Neutrophil (primary cell): Measurements from ENCODE around the gene CDC42.
"Not testable (repeated sequence)": the region's sequence is repeated elsewhere in the genome, so short reads cannot be mapped to it uniquely, and the experiment has no call there.

Experiments used
- H3K27ac ChIP-seq: fragments of 200-600 bp; sonication (generic); 2 replicates; pipeline ENCODE4 v1.5.1; 2016; ENCODE audit warnings: mild to moderate bottlenecking, moderate library complexity
- H3K27me3 ChIP-seq: fragments of 200-600 bp; sonication (generic); 2 replicates; pipeline ENCODE4 v1.6.0; 2016; ENCODE audit warnings: mild to moderate bottlenecking
- H3K36me3 ChIP-seq: fragments of 200-600 bp; sonication (generic); 2 replicates; pipeline ENCODE4 v1.5.1; 2017
- H3K4me1 ChIP-seq, 2 experiments: fragments of 200-600 bp in 1 of 2; sonication (generic) in 1 of 2; 1 replicate in 1 of 2; 2 replicates in 1 of 2; pipeline versions ENCODE4 v1.5.1 to v1.6.1; 2013 to 2016; ENCODE audit warnings: low read depth in 1 of 2, low read length in 1 of 2, mild to moderate bottlenecking in 1 of 2, moderate library complexity in 1 of 2; ENCODE audit not compliant: control insufficient read depth in 1 of 2, insufficient read depth in 1 of 2
- H3K4me3 ChIP-seq, 2 experiments: fragments of 200-600 bp in 1 of 2; sonication (generic) in 1 of 2; 1 replicate in 1 of 2; 2 replicates in 1 of 2; pipeline ENCODE4 v1.5.1; 2013 to 2016; ENCODE audit warnings: low read depth in 1 of 2, low read length in 1 of 2, mild to moderate bottlenecking in 1 of 2, moderate library complexity in 1 of 2
- H3K9me3 ChIP-seq: fragments of 200-600 bp; sonication (generic); 2 replicates; pipeline ENCODE4 v1.5.1; 2016
- CTCF ChIP-seq: fragments of 200-600 bp; sonication (generic); IDR thresholded peaks from 2 replicates; pipeline ENCODE4 v1.5.1; 2016; ENCODE audit warnings: antibody characterized with exemption

The CDC42 gene

GRCh38 chr1:22089787-22090186 is 37.3 kb downstream of the CDC42 start:
- H3K27me3 ChIP-seq = no peaks in the 10 kb centered on the region
- TF ChIP-seq CTCF = no peak
- peak overlapping the region in 1 of 2 experiments; percentile 43 for H3K4me3 ChIP-seq
- no peaks in the 10 kb centered on the region for H3K9me3 ChIP-seq
- peaks cover 46 to 55% of the 10 kb centered on the region in 2 experiments for H3K4me1 ChIP-seq
- H3K27ac ChIP-seq = peak overlapping the region; percentile 77
- H3K36me3 ChIP-seq = peaks cover 76% of the 10 kb centered on the region

- H3K36me3 ChIP-seq = peaks cover 83% of the 10 kb centered on the region
- peak overlapping the region; percentile 77 for H3K27ac ChIP-seq
- TF ChIP-seq CTCF = no peak
- no peaks in the 10 kb centered on the region for H3K9me3 ChIP-seq
- H3K4me3 ChIP-seq = no peak overlapping the region
- peaks cover 46 to 55% of the 10 kb centered on the region in 2 experiments for H3K4me1 ChIP-seq
- no peaks in the 10 kb centered on the region for H3K27me3 ChIP-seq
Measured at GRCh38 chr1:22090867-22091266, 38.4 kb downstream of the CDC42 start.

GRCh38 chr1:22092026-22092768 is 39.7 kb downstream of the CDC42 start:
- not testable (repeated sequence) for H3K9me3 ChIP-seq, H3K27me3 ChIP-seq, H3K4me3 ChIP-seq
- Histone ChIP-seq H3K36me3 (peaks cover 83% of the 10 kb centered on the region), H3K27ac (peak overlapping the region; percentile 23), H3K4me1 (peaks cover 46 to 55% of the 10 kb centered on the region in 2 experiments)

- peak overlapping the region; percentile 23 for H3K27ac ChIP-seq
- peaks cover 83% of the 10 kb centered on the region for H3K36me3 ChIP-seq
- H3K27me3 ChIP-seq = no peaks in the 10 kb centered on the region
- H3K9me3 ChIP-seq = no peaks in the 10 kb centered on the region
- H3K4me1 ChIP-seq = peaks cover 39 to 47% of the 10 kb centered on the region in 2 experiments
- no peak for TF ChIP-seq CTCF
- H3K4me3 ChIP-seq = no peak overlapping the region
Measured at GRCh38 chr1:22093513-22093912, 41.0 kb downstream of the CDC42 start.

GRCh38 chr1:22096036-22096435 is 43.5 kb downstream of the CDC42 start:
- Histone ChIP-seq H3K4me3 (no peak overlapping the region), H3K27me3 (no peaks in the 10 kb centered on the region), H3K4me1 (peaks cover 14 to 22% of the 10 kb centered on the region in 2 experiments), H3K9me3 (no peaks in the 10 kb centered on the region), H3K36me3 (peaks cover 89% of the 10 kb centered on the region), H3K27ac (no peak overlapping the region)
- no peak for TF ChIP-seq CTCF

- Histone ChIP-seq H3K36me3 (peaks cover 85% of the 10 kb centered on the region), H3K27me3 (no peaks in the 10 kb centered on the region), H3K9me3 (no peaks in the 10 kb centered on the region), H3K27ac (no peak overlapping the region), H3K4me1 (peaks cover 10 to 17% of the 10 kb centered on the region in 2 experiments), H3K4me3 (no peak overlapping the region)
- TF ChIP-seq CTCF = no peak
Measured at GRCh38 chr1:22096463-22096862, 44.0 kb downstream of the CDC42 start.
